ENCODE results near the gene KCNT2. TPM values are rescaled to one million over a fixed set of nuclear protein-coding genes. Genes with fewer than 3 reads are reported as not detected.

Gene KCNT2
- total RNA-seq, 4 donors from 2014 or later = 6.5 to 25.1 (median 10.0) TPM

GRCh38 chr1:196207612-196208217 is 400.5 kb downstream of the KCNT2 start:
- ATAC-seq = no peak
- Histone ChIP-seq H3K27me3 (no peaks in the 10 kb centered on the region), H3K9me3 (no peaks in the 10 kb centered on the region), H3K27ac (no peak overlapping the region), H3K36me3 (no peaks in the 10 kb centered on the region), H3K4me3 (no peak overlapping the region), H3K4me1 (no peaks in the 10 kb centered on the region)
- TF ChIP-seq EP300 (IDR thresholded peaks at IDR 0.05) = no peak
- TF ChIP-seq CTCF (IDR thresholded peaks at IDR 0.05) = no peak
- no peak for TF ChIP-seq POLR2A (IDR thresholded peaks at IDR 0.05)
- no peak for TF ChIP-seq POLR2AphosphoS5 (IDR thresholded peaks at IDR 0.05)
- WGBS, 2 donors (ENCODE audit: low coverage in 1 of 2) = 62 to 65% methylated on average over 3 of the region's 3 CpGs

GRCh38 chr1:196205882-196206281 is 402.4 kb downstream of the KCNT2 start:
- TF ChIP-seq POLR2A (IDR thresholded peaks at IDR 0.05) (no peak), POLR2AphosphoS5 (IDR thresholded peaks at IDR 0.05) (no peak), CTCF (IDR thresholded peaks at IDR 0.05) (no peak), EP300 (IDR thresholded peaks at IDR 0.05) (no peak)
- Histone ChIP-seq H3K27me3 (no peaks in the 10 kb centered on the region), H3K27ac (no peak overlapping the region), H3K36me3 (no peaks in the 10 kb centered on the region), H3K9me3 (no peaks in the 10 kb centered on the region), H3K4me1 (no peaks in the 10 kb centered on the region), H3K4me3 (no peak overlapping the region)
- WGBS, 2 donors (ENCODE audit: low coverage in 1 of 2) = 53 to 76% methylated on average over 2 of the region's 2 CpGs
- ATAC-seq = no peak

- no peak for ATAC-seq
- Histone ChIP-seq H3K4me1 (no peaks in the 10 kb centered on the region), H3K27me3 (no peaks in the 10 kb centered on the region), H3K36me3 (no peaks in the 10 kb centered on the region), H3K9me3 (no peaks in the 10 kb centered on the region), H3K4me3 (no peak overlapping the region), H3K27ac (no peak overlapping the region)
- WGBS, 2 donors (ENCODE audit: low coverage in 1 of 2) = 83 to 100% methylated on average over 1 of the region's 1 CpG
- no peak for TF ChIP-seq POLR2AphosphoS5 (IDR thresholded peaks at IDR 0.05)
- no peak for TF ChIP-seq POLR2A (IDR thresholded peaks at IDR 0.05)
- no peak for TF ChIP-seq EP300 (IDR thresholded peaks at IDR 0.05)
- no peak for TF ChIP-seq CTCF (IDR thresholded peaks at IDR 0.05)
These were observed 411.8 kb downstream of the KCNT2 start for GRCh38 chr1:196196486-196196885.

GRCh38 chr1:196193896-196194559 is 414.2 kb downstream of the KCNT2 start:
- no peak for ATAC-seq
- WGBS, 2 donors (ENCODE audit: low coverage in 1 of 2) = 47 to 50% methylated on average over 2 to 3 of the region's 3 CpGs
- Histone ChIP-seq H3K27me3 (no peaks in the 10 kb centered on the region), H3K9me3 (no peaks in the 10 kb centered on the region), H3K36me3 (no peaks in the 10 kb centered on the region), H3K27ac (no peak overlapping the region), H3K4me3 (no peak overlapping the region), H3K4me1 (no peaks in the 10 kb centered on the region)
- TF ChIP-seq POLR2A (IDR thresholded peaks at IDR 0.05) = no peak
- TF ChIP-seq CTCF (IDR thresholded peaks at IDR 0.05) = no peak
- TF ChIP-seq POLR2AphosphoS5 (IDR thresholded peaks at IDR 0.05) = no peak
- no peak for TF ChIP-seq EP300 (IDR thresholded peaks at IDR 0.05)

GRCh38 chr1:196183941-196184340 is 424.3 kb downstream of the KCNT2 start:
- Histone ChIP-seq H3K9me3 (no peaks in the 10 kb centered on the region), H3K27me3 (no peaks in the 10 kb centered on the region), H3K36me3 (no peaks in the 10 kb centered on the region), H3K4me1 (no peaks in the 10 kb centered on the region), H3K27ac (no peak overlapping the region), H3K4me3 (no peak overlapping the region)
- TF ChIP-seq CTCF (IDR thresholded peaks at IDR 0.05) = no peak
- TF ChIP-seq EP300 (IDR thresholded peaks at IDR 0.05) = no peak
- TF ChIP-seq POLR2AphosphoS5 (IDR thresholded peaks at IDR 0.05) = no peak
- no peak for TF ChIP-seq POLR2A (IDR thresholded peaks at IDR 0.05)
- no peak for ATAC-seq
- 87 to 88% methylated on average over 5 to 7 of the region's 8 CpGs for WGBS, 2 donors (ENCODE audit: low coverage in 1 of 2)

All from gastroesophageal sphincter (tissue), 4 donors.